AG20443 (cell line): ENCODE results near the gene TCAIM.
"Not testable (repeated sequence)": the region's sequence is repeated elsewhere in the genome, so short reads cannot be mapped to it uniquely, and the experiment has no call there.

Source experiments
- DNase-seq: peaks from one replicate; pipeline ENCODE4 v3.0.0; 2012; ENCODE audit warnings: low spot score, mixed read lengths

TCAIM gene

GRCh38 chr3:44416031-44417030 is 77.8 kb downstream of the TCAIM start:
- DNase-seq = no peak

- not testable (repeated sequence) for DNase-seq
These were observed 79.6 kb downstream of the TCAIM start for GRCh38 chr3:44418118-44418517.

- no peak for DNase-seq
These were observed 80.0 kb downstream of the TCAIM start for GRCh38 chr3:44418549-44418948.

- no peak for DNase-seq
These were observed 80.8 kb downstream of the TCAIM start for GRCh38 chr3:44419116-44419922.

- no peak for DNase-seq
These were observed 81.5 kb downstream of the TCAIM start for GRCh38 chr3:44419923-44420650.

- no peak for DNase-seq
These were observed 82.1 kb downstream of the TCAIM start for GRCh38 chr3:44420676-44421075.

GRCh38 chr3:44421280-44421679 is 82.7 kb downstream of the TCAIM start:
- no peak for DNase-seq

- no peak for DNase-seq
These were observed 86.2 kb downstream of the TCAIM start for GRCh38 chr3:44424758-44425157.

GRCh38 chr3:44427683-44428082 is 89.1 kb downstream of the TCAIM start:
- no peak for DNase-seq

GRCh38 chr3:44428910-44429309 is 90.3 kb downstream of the TCAIM start:
- DNase-seq = no peak

- DNase-seq = no peak
These were observed 90.9 kb downstream of the TCAIM start for GRCh38 chr3:44429459-44429858.

- no peak for DNase-seq
These were observed 91.9 kb downstream of the TCAIM start for GRCh38 chr3:44430466-44430865.

- DNase-seq = no peak
These were observed 96.4 kb downstream of the TCAIM start for GRCh38 chr3:44434834-44435510.

- DNase-seq = no peak
These were observed 97.6 kb downstream of the TCAIM start for GRCh38 chr3:44436181-44436580.

GRCh38 chr3:44437800-44438199 is 99.2 kb downstream of the TCAIM start:
- no peak for DNase-seq

GRCh38 chr3:44439499-44440295 is 101.1 kb downstream of the TCAIM start:
- no peak for DNase-seq

- DNase-seq = no peak
These were observed 104.2 kb downstream of the TCAIM start for GRCh38 chr3:44442596-44443309.

GRCh38 chr3:44444437-44444836 is 105.9 kb downstream of the TCAIM start:
- DNase-seq = no peak

GRCh38 chr3:44444896-44445691 is 106.5 kb downstream of the TCAIM start:
- DNase-seq = no peak
